Astrocyte (in vitro differentiated cells and primary cell): ENCODE measurements around the gene HDHD2. TPM values are rescaled to one million over a fixed set of nuclear protein-coding genes. Genes with fewer than 3 reads are reported as not detected.

Experiments
- DNase-seq: peaks from one replicate; pipeline ENCODE4 v3.0.0-alpha.2; 2010; ENCODE audit warnings: low read depth
- FAIRE-seq: peaks from 2 replicates; lab custom pipeline; 2011; peaks lifted over from hg19 to GRCh38; lab: Jason Lieb, UNC
- H2AFZ ChIP-seq: 2 replicates; pipeline ENCODE4 v1.6.0; 2012; ENCODE audit warnings: low read depth, low read length, inconsistent platforms
- H3K27ac ChIP-seq: 2 replicates; pipeline ENCODE4 v1.5.1; 2011; ENCODE audit warnings: low read depth, low read length, inconsistent platforms
- H3K27me3 ChIP-seq: 2 replicates; pipeline ENCODE4 v1.6.0; 2011; ENCODE audit warnings: low read length, inconsistent platforms; ENCODE audit not compliant: insufficient read depth
- H3K36me3 ChIP-seq: 2 replicates; pipeline ENCODE4 v1.5.1; 2011; ENCODE audit warnings: low read length, inconsistent platforms; ENCODE audit not compliant: insufficient read depth
- H3K4me1 ChIP-seq: 2 replicates; pipeline ENCODE4 v1.5.1; 2011; ENCODE audit warnings: low read length, inconsistent platforms; ENCODE audit not compliant: insufficient read depth
- H3K4me2 ChIP-seq: 2 replicates; pipeline ENCODE4 v1.6.0; 2012; ENCODE audit warnings: low read length, inconsistent platforms
- H3K4me3 ChIP-seq: 2 replicates; pipeline ENCODE4 v1.5.1; 2011; ENCODE audit warnings: low read depth, mild to moderate bottlenecking, low read length, inconsistent platforms; ENCODE audit not compliant: insufficient read depth
- H3K79me2 ChIP-seq: 2 replicates; pipeline ENCODE4 v1.6.0; 2012; ENCODE audit warnings: mild to moderate bottlenecking, low read length, inconsistent platforms; ENCODE audit not compliant: insufficient read depth
- H3K9ac ChIP-seq: 2 replicates; pipeline ENCODE4 v1.6.0; 2012; ENCODE audit warnings: mild to moderate bottlenecking, low read length, inconsistent platforms
- H3K9me3 ChIP-seq: 2 replicates; pipeline ENCODE4 v1.5.1; 2012; ENCODE audit warnings: low read depth, mild to moderate bottlenecking, low read length, inconsistent platforms; ENCODE audit not compliant: insufficient read depth
- H4K20me1 ChIP-seq: 2 replicates; pipeline ENCODE4 v1.6.0; 2012; ENCODE audit warnings: low read length, inconsistent platforms; ENCODE audit not compliant: insufficient read depth
- H3K27ac Mint-ChIP-seq: one replicate; pipeline ENCODE4 v1.8.0; 2021; ENCODE audit warnings: mild to moderate bottlenecking, mixed read lengths; ENCODE audit not compliant: unreplicated experiment
- H3K27me3 Mint-ChIP-seq: one replicate; pipeline ENCODE4 v1.8.0; 2021; ENCODE audit warnings: low read depth, mixed read lengths; ENCODE audit not compliant: unreplicated experiment
- H3K36me3 Mint-ChIP-seq: one replicate; pipeline ENCODE4 v1.8.0; 2021; ENCODE audit warnings: low read depth, mixed read lengths; ENCODE audit not compliant: unreplicated experiment
- H3K4me1 Mint-ChIP-seq: one replicate; pipeline ENCODE4 v1.8.0; 2021; ENCODE audit warnings: low read depth, mixed read lengths; ENCODE audit not compliant: unreplicated experiment
- H3K4me3 Mint-ChIP-seq: one replicate; pipeline ENCODE4 v1.8.0; 2021; ENCODE audit warnings: mild to moderate bottlenecking, moderate library complexity, mixed read lengths; ENCODE audit not compliant: unreplicated experiment
- H3K9me3 Mint-ChIP-seq: one replicate; pipeline ENCODE4 v1.8.0; 2021; ENCODE audit warnings: mild to moderate bottlenecking, mixed read lengths; ENCODE audit not compliant: unreplicated experiment
- CTCF ChIP-seq: IDR thresholded peaks from 2 replicates; pipeline ENCODE4 v1.5.1; 2011; ENCODE audit warnings: low read depth, mild to moderate bottlenecking, inconsistent platforms, low read length, moderate library complexity; ENCODE audit not compliant: insufficient read depth
- EZH2 ChIP-seq: IDR thresholded peaks from 2 replicates; pipeline ENCODE4 v1.6.1; 2012; ENCODE audit warnings: mild to moderate bottlenecking, low read length, inconsistent platforms; ENCODE audit not compliant: insufficient read depth
- total RNA-seq: library from RNA; stranded (reverse); gene quantifications from 2 replicates; pipeline ENCODE4 v1.2.1, GENCODE V29; 2021

Gene HDHD2
- total RNA-seq, 1 donor from 2014 or later: 23.5 TPM

GRCh38 chr18:47063096-47063495 lies 87.2 kb downstream of the HDHD2 start:
- Mint-ChIP-seq H3K27ac (no peak overlapping the region), H3K9me3 (peaks cover 3% of the 10 kb centered on the region), H3K4me1 (peaks cover 4% of the 10 kb centered on the region), H3K27me3 (no peaks in the 10 kb centered on the region), H3K4me3 (no peak overlapping the region), H3K36me3 (peaks cover 4% of the 10 kb centered on the region)
- Histone ChIP-seq H3K27me3 (no peaks in the 10 kb centered on the region), H2AFZ (no peak overlapping the region), H3K27ac (no peak overlapping the region), H3K9ac (no peak overlapping the region), H3K4me1 (no peaks in the 10 kb centered on the region), H3K9me3 (no peaks in the 10 kb centered on the region), H3K4me2 (no peak overlapping the region), H3K79me2 (no peaks in the 10 kb centered on the region), H3K36me3 (no peaks in the 10 kb centered on the region), H3K4me3 (no peak overlapping the region), H4K20me1 (no peaks in the 10 kb centered on the region)
- FAIRE-seq (no peak), DNase-seq (no peak)
- TF ChIP-seq CTCF (no peak), EZH2 (no peak)

- Histone ChIP-seq H3K36me3 (no peaks in the 10 kb centered on the region), H3K4me3 (no peak overlapping the region), H3K79me2 (no peaks in the 10 kb centered on the region), H3K4me2 (no peak overlapping the region), H3K4me1 (no peaks in the 10 kb centered on the region), H4K20me1 (no peaks in the 10 kb centered on the region), H2AFZ (no peak overlapping the region), H3K27me3 (no peaks in the 10 kb centered on the region), H3K27ac (no peak overlapping the region), H3K9me3 (no peaks in the 10 kb centered on the region), H3K9ac (no peak overlapping the region)
- Mint-ChIP-seq H3K4me3 (no peak overlapping the region), H3K4me1 (peaks cover 4% of the 10 kb centered on the region), H3K36me3 (peaks cover 4% of the 10 kb centered on the region), H3K27ac (no peak overlapping the region), H3K9me3 (peaks cover 3% of the 10 kb centered on the region), H3K27me3 (peaks cover 3% of the 10 kb centered on the region)
- no peak for FAIRE-seq
- no peak for TF ChIP-seq EZH2
- no peak for TF ChIP-seq CTCF
- DNase-seq: no peak
Observed at GRCh38 chr18:47062471-47062870, 87.8 kb downstream of the HDHD2 start.

Other genes with a start within 250 kb of the HDHD2 start
- 28.4 and 29.3 TPM in 2 replicates for gene PIAS2, start 233.0 kb downstream of the HDHD2 start, total RNA-seq
- gene KATNAL2, start 232.9 kb downstream of the HDHD2 start, total RNA-seq: 3.0 and 3.8 TPM in 2 replicates
- gene ELOA2, start 114.9 kb downstream of the HDHD2 start, total RNA-seq: not detected in 2 replicates
- gene IER3IP1, start 25.9 kb upstream of the HDHD2 start, total RNA-seq: 15.2 and 15.8 TPM in 2 replicates
- not detected in 2 replicates for gene SKOR2, start 101.2 kb upstream of the HDHD2 start, total RNA-seq